Esophagus muscularis mucosa (tissue), 4 donors: ENCODE measurements around the gene CSNK1D. TPM values are rescaled to one million over a fixed set of nuclear protein-coding genes. Genes with fewer than 3 reads are reported as not detected.

ENCODE experiments used
- DNase-seq: peaks from one replicate; pipeline ENCODE4 v3.0.0-alpha.2; 2017; ENCODE audit errors: extremely low spot score
- H3K27ac ChIP-seq, 4 donors: fragments of 200-600 bp; sonication (generic); replicated peaks in 1 of 4; 1 replicate in 3 of 4; 2 replicates in 1 of 4; pipeline ENCODE4 v1.5.1; 2016 to 2019; ENCODE audit warnings: mild to moderate bottlenecking in 1 of 4
- H3K27me3 ChIP-seq, 4 donors: fragments of 200-600 bp; sonication (generic); one replicate each; pipeline versions ENCODE4 v1.5.1 to v1.6.0; 2016 to 2019
- H3K36me3 ChIP-seq, 4 donors: fragments of 200-600 bp; sonication (generic); one replicate each; pipeline ENCODE4 v1.5.1; 2016 to 2019
- H3K4me1 ChIP-seq, 4 donors: fragments of 200-600 bp; sonication (generic); one replicate each; pipeline ENCODE4 v1.5.1; 2016 to 2019
- H3K4me3 ChIP-seq, 4 donors: fragments of 200-600 bp; sonication (generic); 1 replicate in 2 of 4; 2 replicates in 2 of 4; pipeline ENCODE4 v1.5.1; 2016 to 2019; ENCODE audit warnings: mild to moderate bottlenecking in 4 of 4, moderate library complexity in 1 of 4
- H3K9me3 ChIP-seq, 4 donors: fragments of 200-600 bp; sonication (generic); 1 replicate in 3 of 4; 2 replicates in 1 of 4; pipeline ENCODE4 v1.5.1; 2016 to 2019
- EP300 ChIP-seq: sonication (generic); formaldehyde crosslinking; IDR thresholded peaks from one replicate; pipeline ENCODE4 v1.6.1; 2017; ENCODE audit warnings: antibody characterized with exemption
- POLR2A ChIP-seq: fragments of 450-650 bp; IDR thresholded peaks from one replicate; pipeline ENCODE4 v1.6.1; 2017; ENCODE audit warnings: antibody characterized with exemption, moderate library complexity, mild to moderate bottlenecking, low read depth
- POLR2AphosphoS5 ChIP-seq, 2 donors: sonication (generic); formaldehyde crosslinking; IDR thresholded peaks; one replicate each; pipeline ENCODE4 v1.6.1; 2017; ENCODE audit warnings: antibody characterized with exemption in 2 of 2
- WGBS: methylation state at CpG from one replicate; pipeline ENCODE4 v1.1.5; 2018; 5-methylcytosine and 5-hydroxymethylcytosine counted together
- intact Hi-C: fragments of 100-400 bp; cut with DNase I; formaldehyde crosslinking; loops from one replicate; pipeline ENCODE4 v1.15.1; 2023
- total RNA-seq, 4 donors: library from RNA; depleted of rRNA; stranded (reverse); fragments of >200 nt; gene quantifications; one replicate each; pipeline versions ENCODE4 v1.1.0 to v1.2.1, GENCODE V29; 2016
- TF ChIP-seq, protein P1 (sequence below), 3 experiments: fragments of 200-600 bp in 2 of 3; fragments of 450-650 bp in 1 of 3; sonication (generic) in 2 of 3; IDR thresholded peaks; one replicate each; pipeline ENCODE4 v1.5.1; 2017 to 2019; ENCODE audit warnings: antibody characterized with exemption in 3 of 3, mild to moderate bottlenecking in 2 of 3, moderate library complexity in 1 of 3

The CSNK1D gene
- total RNA-seq, 4 donors from 2014 or later = 47.2 to 65.5 (median 61.0) TPM

DNA sequence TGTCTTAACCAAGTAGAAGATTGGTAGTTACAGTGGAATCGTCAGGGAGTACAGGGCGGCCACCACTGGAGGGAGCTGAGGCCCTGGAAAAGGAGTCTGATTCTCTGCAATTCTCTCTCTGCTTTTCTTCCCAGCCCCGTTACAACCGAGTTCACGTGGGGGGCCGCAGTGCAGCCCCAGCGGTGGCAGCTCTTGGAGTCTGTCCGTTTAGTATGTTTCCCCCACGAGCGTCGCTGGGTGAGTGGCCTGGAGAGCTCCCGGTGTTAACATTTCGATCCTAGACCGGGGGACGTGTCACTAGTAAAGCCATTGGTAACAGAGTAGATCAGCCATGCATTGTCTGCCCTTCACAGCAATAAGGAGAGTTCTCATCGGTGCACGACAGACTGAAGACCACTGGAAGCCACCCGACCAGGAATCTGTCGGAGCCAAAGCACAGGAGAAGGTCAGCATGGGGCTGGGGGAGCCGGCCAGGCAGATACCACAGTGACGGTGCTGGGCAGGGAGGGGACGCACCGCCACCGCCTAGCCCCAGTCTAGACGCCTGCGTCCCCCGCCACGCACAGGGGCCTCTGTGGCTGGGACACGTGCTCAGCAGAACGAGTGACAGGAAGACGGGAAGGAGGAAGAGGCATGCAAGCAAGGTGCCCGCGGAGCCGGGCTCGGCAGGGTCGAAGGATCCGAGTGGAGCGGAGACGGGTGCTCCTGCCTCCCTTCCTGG lies 28.9 kb downstream of the CSNK1D start:
- intact Hi-C loops = no loop called here
- TF ChIP-seq POLR2AphosphoS5 (IDR thresholded peaks at IDR 0.05) = no peak
- TF ChIP-seq, protein P1, sequence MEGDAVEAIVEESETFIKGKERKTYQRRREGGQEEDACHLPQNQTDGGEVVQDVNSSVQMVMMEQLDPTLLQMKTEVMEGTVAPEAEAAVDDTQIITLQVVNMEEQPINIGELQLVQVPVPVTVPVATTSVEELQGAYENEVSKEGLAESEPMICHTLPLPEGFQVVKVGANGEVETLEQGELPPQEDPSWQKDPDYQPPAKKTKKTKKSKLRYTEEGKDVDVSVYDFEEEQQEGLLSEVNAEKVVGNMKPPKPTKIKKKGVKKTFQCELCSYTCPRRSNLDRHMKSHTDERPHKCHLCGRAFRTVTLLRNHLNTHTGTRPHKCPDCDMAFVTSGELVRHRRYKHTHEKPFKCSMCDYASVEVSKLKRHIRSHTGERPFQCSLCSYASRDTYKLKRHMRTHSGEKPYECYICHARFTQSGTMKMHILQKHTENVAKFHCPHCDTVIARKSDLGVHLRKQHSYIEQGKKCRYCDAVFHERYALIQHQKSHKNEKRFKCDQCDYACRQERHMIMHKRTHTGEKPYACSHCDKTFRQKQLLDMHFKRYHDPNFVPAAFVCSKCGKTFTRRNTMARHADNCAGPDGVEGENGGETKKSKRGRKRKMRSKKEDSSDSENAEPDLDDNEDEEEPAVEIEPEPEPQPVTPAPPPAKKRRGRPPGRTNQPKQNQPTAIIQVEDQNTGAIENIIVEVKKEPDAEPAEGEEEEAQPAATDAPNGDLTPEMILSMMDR (IDR thresholded peaks at IDR 0.05) = peak; percentile 43 to 61 (median 52)
- WGBS = 73% methylated on average over 38 of the region's 39 CpGs
- no peak for DNase-seq
- Histone ChIP-seq H3K36me3 (peaks cover 51 to 79% (median 68%) of the 10 kb centered on the region in 4 donors), H3K9me3 (no peaks in the 10 kb centered on the region), H3K27ac (peak overlapping the region; percentile 39 to 88 (median 84)), H3K4me1 (peaks cover 60 to 100% (median 89%) of the 10 kb centered on the region in 4 donors), H3K27me3 (no peaks in the 10 kb centered on the region), H3K4me3 (no peak overlapping the region)

DNA sequence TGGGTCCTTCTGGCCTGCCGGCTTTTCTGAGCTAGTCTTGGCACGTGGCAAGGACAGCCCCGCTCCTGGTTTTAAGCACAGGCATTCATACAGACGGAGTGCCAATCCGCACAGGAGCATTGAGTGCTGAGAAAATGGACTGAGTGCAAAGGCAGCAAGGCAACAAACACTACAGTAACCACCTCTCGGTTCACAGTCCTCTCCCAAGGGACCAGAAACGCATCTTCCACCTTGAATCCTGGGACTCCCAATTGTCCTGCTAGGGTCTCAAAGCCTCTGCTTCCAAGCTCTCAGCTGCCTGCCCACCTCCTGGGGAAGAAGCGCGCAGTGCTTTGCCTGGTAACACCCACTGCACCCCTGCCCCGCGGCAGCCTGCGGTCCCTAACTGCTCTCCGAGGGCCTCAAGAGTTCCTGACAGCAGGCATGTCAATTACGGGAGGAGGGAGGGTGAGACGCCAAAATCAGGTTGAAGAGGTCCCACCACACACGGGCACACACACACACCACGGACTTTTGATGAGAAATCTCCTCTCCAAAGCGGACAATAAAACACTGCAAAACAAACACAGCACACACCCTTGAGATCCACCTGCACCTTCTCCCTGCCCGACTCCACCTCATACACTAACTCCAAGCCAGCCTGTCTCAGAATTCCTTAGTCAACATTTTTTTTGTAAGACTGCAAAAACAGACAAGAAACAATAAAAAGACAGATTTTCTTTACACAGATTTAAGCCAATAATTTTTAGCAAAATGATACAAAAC lies 29.7 kb downstream of the CSNK1D start:
- Histone ChIP-seq H3K4me3 (no peak overlapping the region), H3K27me3 (no peaks in the 10 kb centered on the region), H3K27ac (peak overlapping the region; percentile 81 to 89 (median 85)), H3K4me1 (peaks cover 68 to 100% (median 93%) of the 10 kb centered on the region in 4 donors), H3K9me3 (no peaks in the 10 kb centered on the region), H3K36me3 (peaks cover 43 to 73% (median 68%) of the 10 kb centered on the region in 4 donors)
- intact Hi-C loops = no loop called here
- TF ChIP-seq, protein P1 (IDR thresholded peaks at IDR 0.05) = no peak
- TF ChIP-seq POLR2AphosphoS5 (IDR thresholded peaks at IDR 0.05) = no peak
- no peak for TF ChIP-seq POLR2A
- no peak for TF ChIP-seq EP300
- DNase-seq = no peak
- WGBS = 79% methylated on average over 14 of the region's 19 CpGs

DNA sequence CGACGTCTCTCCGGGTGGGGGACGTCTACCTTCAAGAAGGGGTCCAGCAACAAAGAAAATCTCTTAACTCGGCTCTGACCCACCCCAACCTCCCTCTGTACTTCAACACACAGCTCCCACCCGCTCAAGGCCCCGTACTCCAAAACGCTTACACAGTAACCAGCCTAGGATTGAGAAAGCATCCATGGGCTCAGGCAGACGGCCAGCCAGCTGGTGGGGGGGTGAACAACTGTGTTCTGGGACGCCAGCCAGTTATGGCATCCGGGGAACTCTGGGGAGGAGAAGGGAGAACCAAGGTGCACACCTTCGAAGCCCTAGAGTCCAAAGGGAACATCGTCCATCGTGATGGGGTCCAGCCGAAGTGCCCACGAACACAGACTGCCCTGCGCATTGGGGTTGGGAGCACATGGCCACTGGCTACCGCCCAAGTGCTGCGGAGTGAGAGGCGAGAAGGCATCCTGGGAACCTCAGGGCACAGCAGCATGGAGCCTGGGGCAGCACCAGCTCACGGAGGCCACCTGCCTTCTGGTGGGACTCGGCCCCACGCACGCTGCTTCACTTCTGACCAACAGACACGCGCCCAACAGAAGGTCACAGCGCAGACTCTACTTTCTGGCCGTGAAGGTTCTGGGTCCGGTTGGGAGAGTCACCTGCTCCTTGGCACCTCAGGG lies 30.4 kb downstream of the CSNK1D start:
- H3K27me3 ChIP-seq = no peaks in the 10 kb centered on the region
- TF ChIP-seq EP300 = no peak
- peak; percentile 70 to 77 for TF ChIP-seq POLR2AphosphoS5 (IDR thresholded peaks at IDR 0.05)
- H3K9me3 ChIP-seq = no peaks in the 10 kb centered on the region
- WGBS = 48% methylated on average over 23 of the region's 29 CpGs
- peaks cover 75 to 100% (median 93%) of the 10 kb centered on the region in 4 donors for H3K4me1 ChIP-seq
- no peak overlapping the region for H3K4me3 ChIP-seq
- no peak for DNase-seq
- H3K36me3 ChIP-seq = peaks cover 36 to 70% (median 62%) of the 10 kb centered on the region in 4 donors
- intact Hi-C loops = loop anchor here (1.0 kb wide), 1 partner anchor 55 kb away; no protein-coding TSS in a partner anchor
- H3K27ac ChIP-seq = peak overlapping the region; percentile 81 to 89 (median 85)

DNA sequence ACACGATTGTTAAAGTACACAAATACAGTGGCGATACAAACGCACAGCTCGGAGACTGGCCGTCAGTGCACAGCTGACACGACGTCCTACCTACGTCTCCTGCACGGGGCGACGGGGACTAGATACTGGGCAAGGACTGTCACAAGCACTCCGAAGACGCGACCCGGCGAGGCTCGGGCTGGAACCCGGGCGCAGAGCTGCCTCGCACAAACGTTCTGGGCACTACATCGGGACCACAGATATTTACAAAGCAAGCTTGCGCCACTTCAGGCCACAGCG lies 30.9 kb downstream of the CSNK1D start:
- WGBS = 68% methylated on average over 24 of the region's 24 CpGs
- Histone ChIP-seq H3K27me3 (no peaks in the 10 kb centered on the region), H3K4me3 (no peak overlapping the region), H3K9me3 (no peaks in the 10 kb centered on the region), H3K4me1 (peaks cover 77 to 100% (median 93%) of the 10 kb centered on the region in 4 donors), H3K27ac (peak overlapping the region; percentile 81 to 89 (median 85)), H3K36me3 (peaks cover 31 to 70% (median 60%) of the 10 kb centered on the region in 4 donors)
- intact Hi-C loops = loop anchor here (1.0 kb wide), 1 partner anchor 56 kb away; no protein-coding TSS in a partner anchor
- TF ChIP-seq EP300 (no peak), POLR2A (no peak), POLR2AphosphoS5 (IDR thresholded peaks at IDR 0.05) (no peak)
- TF ChIP-seq, protein P1 (IDR thresholded peaks at IDR 0.05) = no peak
- no peak for DNase-seq
